ENCODE measurements around the gene LAMA3.

GRCh38 chr18:23864624-23865023 lies 175.4 kb downstream of the LAMA3 start:
- TF ChIP-seq CTCF (conservative IDR thresholded peaks at IDR 0.05 in 1 of 2, IDR thresholded peaks at IDR 0.05 in 1 of 2; ENCODE audit: low read depth in 1 of 2, low read length in 2 of 2) (no peak), EZH2 (IDR thresholded peaks at IDR 0.05; ENCODE audit: low read length, missing control alignments) (no peak)
